HPDE6-E6E7 (cell line): ENCODE measurements around the gene PTOV1.

Experiments
- DNase-seq: peaks from one replicate; pipeline ENCODE4 v3.0.0; 2011; ENCODE audit warnings: missing footprints; ENCODE audit errors: extremely low spot score

Gene PTOV1

GRCh38 chr19:49888510-49888824 lies 37.5 kb downstream of the PTOV1 start:
- DNase-seq: no peak

- no peak for DNase-seq
These were observed 38.2 kb downstream of the PTOV1 start for GRCh38 chr19:49889038-49889686.

- DNase-seq: no peak
These were observed 38.9 kb downstream of the PTOV1 start for GRCh38 chr19:49889687-49890348.

- no peak for DNase-seq
These were observed 39.7 kb downstream of the PTOV1 start for GRCh38 chr19:49890349-49891311.

- no peak for DNase-seq
These were observed 40.4 kb downstream of the PTOV1 start for GRCh38 chr19:49891393-49891792.

GRCh38 chr19:49892716-49893115 lies 41.8 kb downstream of the PTOV1 start:
- no peak for DNase-seq

- DNase-seq: no peak
These were observed 43.2 kb downstream of the PTOV1 start for GRCh38 chr19:49894011-49894664.

GRCh38 chr19:49894879-49895565 lies 44.1 kb downstream of the PTOV1 start:
- DNase-seq: no peak

GRCh38 chr19:49895566-49896297 lies 44.8 kb downstream of the PTOV1 start:
- no peak for DNase-seq

GRCh38 chr19:49896863-49897621 lies 46.1 kb downstream of the PTOV1 start, which contains the start of gene IL4I1:
IL4I1 (minus strand) TSS chr19:49896887; CDS start chr19:49896160, 727 bp downstream.
- no peak for DNase-seq

GRCh38 chr19:49904136-49904535 lies 53.2 kb downstream of the PTOV1 start:
- DNase-seq: no peak

GRCh38 chr19:49906879-49907564 lies 56.1 kb downstream of the PTOV1 start:
- DNase-seq: no peak

- DNase-seq: no peak
These were observed 56.9 kb downstream of the PTOV1 start for GRCh38 chr19:49907745-49908446.

GRCh38 chr19:49908480-49909420 lies 57.8 kb downstream of the PTOV1 start:
- no peak for DNase-seq

GRCh38 chr19:49910179-49910578 lies 59.2 kb downstream of the PTOV1 start:
- no peak for DNase-seq
